ENCODE measurements around the gene SAMD14.

SAMD14 gene

GRCh38 chr17:50129728-50130558, at the start of gene SAMD14:
SAMD14 (minus strand) TSS chr17:50130160; CDS start chr17:50124959, 5,201 bp downstream.
- DNase-seq = no peak

GRCh38 chr17:50177983-50178834, 48.2 kb upstream of the SAMD14 start:
- no peak for DNase-seq

- no peak for DNase-seq
Observed at GRCh38 chr17:50177476-50177875, 47.5 kb upstream of the SAMD14 start.

- DNase-seq = no peak
Observed at GRCh38 chr17:50176559-50177357, 46.8 kb upstream of the SAMD14 start.

- DNase-seq = no peak
Observed at GRCh38 chr17:50175035-50175807, 45.3 kb upstream of the SAMD14 start.

- no peak for DNase-seq
Observed at GRCh38 chr17:50174444-50174843, 44.5 kb upstream of the SAMD14 start.

GRCh38 chr17:50173335-50173941, 43.5 kb upstream of the SAMD14 start:
- DNase-seq = no peak

GRCh38 chr17:50172936-50173334, 43.0 kb upstream of the SAMD14 start:
- no peak for DNase-seq

GRCh38 chr17:50172130-50172529, 42.2 kb upstream of the SAMD14 start:
- DNase-seq = no peak

- DNase-seq = no peak
Observed at GRCh38 chr17:50171371-50172071, 41.6 kb upstream of the SAMD14 start.

- no peak for DNase-seq
Observed at GRCh38 chr17:50170662-50171370, 40.9 kb upstream of the SAMD14 start.

- DNase-seq = no peak
Observed at GRCh38 chr17:50169881-50170459, 40.0 kb upstream of the SAMD14 start.

- DNase-seq = no peak
Observed at GRCh38 chr17:50169121-50169764, 39.3 kb upstream of the SAMD14 start.

- no peak for DNase-seq
Observed at GRCh38 chr17:50168319-50168718, 38.4 kb upstream of the SAMD14 start.

- no peak for DNase-seq
Observed at GRCh38 chr17:50167371-50167770, 37.4 kb upstream of the SAMD14 start.

- DNase-seq = no peak
Observed at GRCh38 chr17:50166518-50167181, 36.7 kb upstream of the SAMD14 start.

GRCh38 chr17:50165867-50166517, 36.0 kb upstream of the SAMD14 start, which contains the start of gene SGCA:
SGCA (plus strand) TSS chr17:50166005; CDS start chr17:50166041, 36 bp downstream.
- DNase-seq = no peak

GRCh38 chr17:50165466-50165865, 35.5 kb upstream of the SAMD14 start:
- DNase-seq = no peak

Data from NCI-H1436 treated with DMSO at 0.1 percent for 48 hours (cell line).